Astrocyte (in vitro differentiated cells and primary cell): Measurements from ENCODE around the gene TMEM44.

ENCODE experiments used
- EZH2 ChIP-seq: IDR thresholded peaks from 2 replicates; pipeline ENCODE4 v1.6.1; 2012; ENCODE audit warnings: mild to moderate bottlenecking, low read length, inconsistent platforms; ENCODE audit not compliant: insufficient read depth
- TF ChIP-seq, protein P1 (sequence below): IDR thresholded peaks from 2 replicates; pipeline ENCODE4 v1.5.1; 2011; ENCODE audit warnings: low read depth, mild to moderate bottlenecking, inconsistent platforms, low read length, moderate library complexity; ENCODE audit not compliant: insufficient read depth

GRCh38 chr3:194549853-194550252 lies 83.4 kb downstream of the TMEM44 start:
- TF ChIP-seq, protein P1, sequence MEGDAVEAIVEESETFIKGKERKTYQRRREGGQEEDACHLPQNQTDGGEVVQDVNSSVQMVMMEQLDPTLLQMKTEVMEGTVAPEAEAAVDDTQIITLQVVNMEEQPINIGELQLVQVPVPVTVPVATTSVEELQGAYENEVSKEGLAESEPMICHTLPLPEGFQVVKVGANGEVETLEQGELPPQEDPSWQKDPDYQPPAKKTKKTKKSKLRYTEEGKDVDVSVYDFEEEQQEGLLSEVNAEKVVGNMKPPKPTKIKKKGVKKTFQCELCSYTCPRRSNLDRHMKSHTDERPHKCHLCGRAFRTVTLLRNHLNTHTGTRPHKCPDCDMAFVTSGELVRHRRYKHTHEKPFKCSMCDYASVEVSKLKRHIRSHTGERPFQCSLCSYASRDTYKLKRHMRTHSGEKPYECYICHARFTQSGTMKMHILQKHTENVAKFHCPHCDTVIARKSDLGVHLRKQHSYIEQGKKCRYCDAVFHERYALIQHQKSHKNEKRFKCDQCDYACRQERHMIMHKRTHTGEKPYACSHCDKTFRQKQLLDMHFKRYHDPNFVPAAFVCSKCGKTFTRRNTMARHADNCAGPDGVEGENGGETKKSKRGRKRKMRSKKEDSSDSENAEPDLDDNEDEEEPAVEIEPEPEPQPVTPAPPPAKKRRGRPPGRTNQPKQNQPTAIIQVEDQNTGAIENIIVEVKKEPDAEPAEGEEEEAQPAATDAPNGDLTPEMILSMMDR = no peak
- TF ChIP-seq EZH2 = no peak
